ENCODE measurements around the gene ZNF280D. TPM values are rescaled to one million over a fixed set of nuclear protein-coding genes. Genes with fewer than 3 reads are reported as not detected.

Gene ZNF280D
- total and polyA plus RNA-seq, 2 of the 13 experiments (the other 11 are each of a cell fraction or from before 2014, with no cell fraction given): 7.1 to 11.9 TPM

DNA sequence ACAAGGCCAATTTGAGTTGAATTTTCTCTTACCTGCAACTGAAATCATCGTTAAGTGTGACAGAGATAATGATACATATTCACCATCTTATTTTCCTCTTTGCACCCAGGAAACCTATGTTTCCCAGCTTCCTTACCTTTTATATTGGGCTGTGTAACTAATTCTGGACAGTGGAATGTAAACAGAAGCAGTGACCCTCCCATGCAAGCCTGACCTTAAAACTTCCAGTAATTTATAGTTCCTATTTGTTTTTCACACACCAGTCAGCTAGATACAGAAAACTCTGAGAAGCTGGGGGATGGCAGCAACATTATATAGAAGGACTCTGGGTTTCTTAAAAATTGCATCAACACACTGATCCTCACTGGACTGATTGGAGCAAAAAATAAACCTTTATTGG, 4.5 kb upstream of the ZNF280D start (continued):
- no peak for TF ChIP-seq ISX (CRISPR knock-in tag; conservative IDR thresholded peaks at IDR 0.05)
- TF ChIP-seq, protein P1, sequence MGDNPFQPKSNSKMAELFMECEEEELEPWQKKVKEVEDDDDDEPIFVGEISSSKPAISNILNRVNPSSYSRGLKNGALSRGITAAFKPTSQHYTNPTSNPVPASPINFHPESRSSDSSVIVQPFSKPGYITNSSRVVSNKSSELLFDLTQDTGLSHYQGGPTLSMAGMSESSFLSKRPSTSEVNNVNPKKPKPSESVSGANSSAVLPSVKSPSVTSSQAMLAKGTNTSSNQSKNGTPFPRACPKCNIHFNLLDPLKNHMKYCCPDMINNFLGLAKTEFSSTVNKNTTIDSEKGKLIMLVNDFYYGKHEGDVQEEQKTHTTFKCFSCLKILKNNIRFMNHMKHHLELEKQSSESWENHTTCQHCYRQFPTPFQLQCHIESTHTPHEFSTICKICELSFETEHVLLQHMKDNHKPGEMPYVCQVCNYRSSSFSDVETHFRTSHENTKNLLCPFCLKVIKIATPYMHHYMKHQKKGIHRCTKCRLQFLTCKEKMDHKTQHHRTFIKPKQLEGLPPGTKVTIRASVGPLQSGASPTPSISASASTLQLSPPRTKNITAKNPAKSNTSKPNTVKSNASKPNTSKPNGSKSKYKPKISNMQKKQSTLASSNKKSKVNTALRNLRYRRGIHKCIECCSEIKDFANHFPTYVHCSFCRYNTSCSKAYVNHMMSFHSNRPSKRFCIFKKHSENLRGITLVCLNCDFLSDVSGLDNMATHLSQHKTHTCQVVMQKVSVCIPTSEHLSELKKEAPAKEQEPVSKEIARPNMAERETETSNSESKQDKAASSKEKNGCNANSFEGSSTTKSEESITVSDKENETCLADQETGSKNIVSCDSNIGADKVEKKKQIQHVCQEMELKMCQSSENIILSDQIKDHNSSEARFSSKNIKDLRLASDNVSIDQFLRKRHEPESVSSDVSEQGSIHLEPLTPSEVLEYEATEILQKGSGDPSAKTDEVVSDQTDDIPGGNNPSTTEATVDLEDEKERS (CRISPR knock-in tag; IDR thresholded peaks at IDR 0.05): no peak
- no peak for TF ChIP-seq RARG (CRISPR knock-in tag; IDR thresholded peaks at IDR 0.05; ENCODE audit: low read depth)
- peak; percentile 72; the same call in 1 of the 2 replicates for TF ChIP-seq SOX5 (CRISPR knock-in tag; IDR thresholded peaks at IDR 0.05; ENCODE audit: borderline replicate concordance)
- peak; percentile 71 for TF ChIP-seq RARA (CRISPR knock-in tag; IDR thresholded peaks at IDR 0.05)
- TF ChIP-seq ZNF652 (CRISPR knock-in tag; IDR thresholded peaks at IDR 0.05; ENCODE audit: borderline replicate concordance, low read depth): no peak
- peak; percentile 38; the same call in 1 of the 2 replicates for TF ChIP-seq MEF2D (CRISPR knock-in tag; IDR thresholded peaks at IDR 0.05)
- TF ChIP-seq, protein P2, sequence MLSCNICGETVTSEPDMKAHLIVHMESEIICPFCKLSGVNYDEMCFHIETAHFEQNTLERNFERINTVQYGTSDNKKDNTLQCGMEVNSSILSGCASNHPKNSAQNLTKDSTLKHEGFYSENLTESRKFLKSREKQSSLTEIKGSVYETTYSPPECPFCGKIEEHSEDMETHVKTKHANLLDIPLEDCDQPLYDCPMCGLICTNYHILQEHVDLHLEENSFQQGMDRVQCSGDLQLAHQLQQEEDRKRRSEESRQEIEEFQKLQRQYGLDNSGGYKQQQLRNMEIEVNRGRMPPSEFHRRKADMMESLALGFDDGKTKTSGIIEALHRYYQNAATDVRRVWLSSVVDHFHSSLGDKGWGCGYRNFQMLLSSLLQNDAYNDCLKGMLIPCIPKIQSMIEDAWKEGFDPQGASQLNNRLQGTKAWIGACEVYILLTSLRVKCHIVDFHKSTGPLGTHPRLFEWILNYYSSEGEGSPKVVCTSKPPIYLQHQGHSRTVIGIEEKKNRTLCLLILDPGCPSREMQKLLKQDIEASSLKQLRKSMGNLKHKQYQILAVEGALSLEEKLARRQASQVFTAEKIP (CRISPR knock-in tag; IDR thresholded peaks at IDR 0.05; ENCODE audit: borderline replicate concordance): no peak
- peak; percentile 38; the same call in 1 of the 2 replicates for TF ChIP-seq SAP130 (CRISPR knock-in tag; IDR thresholded peaks at IDR 0.05; ENCODE audit: low read depth)
- no peak for TF ChIP-seq KLF15 (CRISPR knock-in tag; IDR thresholded peaks at IDR 0.05; ENCODE audit: borderline replicate concordance)
- TF ChIP-seq ETV5 (CRISPR knock-in tag; IDR thresholded peaks at IDR 0.05; ENCODE audit: borderline replicate concordance): no peak
- TF ChIP-seq, protein P3, sequence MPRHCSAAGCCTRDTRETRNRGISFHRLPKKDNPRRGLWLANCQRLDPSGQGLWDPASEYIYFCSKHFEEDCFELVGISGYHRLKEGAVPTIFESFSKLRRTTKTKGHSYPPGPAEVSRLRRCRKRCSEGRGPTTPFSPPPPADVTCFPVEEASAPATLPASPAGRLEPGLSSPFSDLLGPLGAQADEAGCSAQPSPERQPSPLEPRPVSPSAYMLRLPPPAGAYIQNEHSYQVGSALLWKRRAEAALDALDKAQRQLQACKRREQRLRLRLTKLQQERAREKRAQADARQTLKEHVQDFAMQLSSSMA (CRISPR knock-in tag; IDR thresholded peaks at IDR 0.05): no peak
- TF ChIP-seq SMARCC2 (IDR thresholded peaks at IDR 0.05): no peak
- TF ChIP-seq, protein P4, sequence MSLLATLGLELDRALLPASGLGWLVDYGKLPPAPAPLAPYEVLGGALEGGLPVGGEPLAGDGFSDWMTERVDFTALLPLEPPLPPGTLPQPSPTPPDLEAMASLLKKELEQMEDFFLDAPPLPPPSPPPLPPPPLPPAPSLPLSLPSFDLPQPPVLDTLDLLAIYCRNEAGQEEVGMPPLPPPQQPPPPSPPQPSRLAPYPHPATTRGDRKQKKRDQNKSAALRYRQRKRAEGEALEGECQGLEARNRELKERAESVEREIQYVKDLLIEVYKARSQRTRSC (CRISPR knock-in tag; IDR thresholded peaks at IDR 0.05; ENCODE audit: low read depth): no peak
- TF ChIP-seq, protein P5, sequence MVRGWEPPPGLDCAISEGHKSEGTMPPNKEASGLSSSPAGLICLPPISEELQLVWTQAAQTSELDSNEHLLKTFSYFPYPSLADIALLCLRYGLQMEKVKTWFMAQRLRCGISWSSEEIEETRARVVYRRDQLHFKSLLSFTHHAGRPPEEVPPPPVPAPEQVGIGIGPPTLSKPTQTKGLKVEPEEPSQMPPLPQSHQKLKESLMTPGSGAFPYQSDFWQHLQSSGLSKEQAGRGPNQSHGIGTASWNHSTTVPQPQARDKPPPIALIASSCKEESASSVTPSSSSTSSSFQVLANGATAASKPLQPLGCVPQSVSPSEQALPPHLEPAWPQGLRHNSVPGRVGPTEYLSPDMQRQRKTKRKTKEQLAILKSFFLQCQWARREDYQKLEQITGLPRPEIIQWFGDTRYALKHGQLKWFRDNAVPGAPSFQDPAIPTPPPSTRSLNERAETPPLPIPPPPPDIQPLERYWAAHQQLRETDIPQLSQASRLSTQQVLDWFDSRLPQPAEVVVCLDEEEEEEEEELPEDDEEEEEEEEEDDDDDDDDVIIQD (CRISPR knock-in tag; IDR thresholded peaks at IDR 0.05; ENCODE audit: low read depth): peak; percentile 73; the same call in 1 of the 2 replicates
- TF ChIP-seq, protein P6, sequence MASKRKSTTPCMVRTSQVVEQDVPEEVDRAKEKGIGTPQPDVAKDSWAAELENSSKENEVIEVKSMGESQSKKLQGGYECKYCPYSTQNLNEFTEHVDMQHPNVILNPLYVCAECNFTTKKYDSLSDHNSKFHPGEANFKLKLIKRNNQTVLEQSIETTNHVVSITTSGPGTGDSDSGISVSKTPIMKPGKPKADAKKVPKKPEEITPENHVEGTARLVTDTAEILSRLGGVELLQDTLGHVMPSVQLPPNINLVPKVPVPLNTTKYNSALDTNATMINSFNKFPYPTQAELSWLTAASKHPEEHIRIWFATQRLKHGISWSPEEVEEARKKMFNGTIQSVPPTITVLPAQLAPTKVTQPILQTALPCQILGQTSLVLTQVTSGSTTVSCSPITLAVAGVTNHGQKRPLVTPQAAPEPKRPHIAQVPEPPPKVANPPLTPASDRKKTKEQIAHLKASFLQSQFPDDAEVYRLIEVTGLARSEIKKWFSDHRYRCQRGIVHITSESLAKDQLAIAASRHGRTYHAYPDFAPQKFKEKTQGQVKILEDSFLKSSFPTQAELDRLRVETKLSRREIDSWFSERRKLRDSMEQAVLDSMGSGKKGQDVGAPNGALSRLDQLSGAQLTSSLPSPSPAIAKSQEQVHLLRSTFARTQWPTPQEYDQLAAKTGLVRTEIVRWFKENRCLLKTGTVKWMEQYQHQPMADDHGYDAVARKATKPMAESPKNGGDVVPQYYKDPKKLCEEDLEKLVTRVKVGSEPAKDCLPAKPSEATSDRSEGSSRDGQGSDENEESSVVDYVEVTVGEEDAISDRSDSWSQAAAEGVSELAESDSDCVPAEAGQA (IDR thresholded peaks at IDR 0.05; ENCODE audit: low read depth): no peak
- TF ChIP-seq, protein P6 (CRISPR knock-in tag; IDR thresholded peaks at IDR 0.05; ENCODE audit: borderline replicate concordance): no peak
